Ovary (tissue), 3 donors: ENCODE results near the gene FGGY.

Experiments used
- CTCF ChIP-seq, 3 donors: fragments of 450-650 bp in 2 of 3; fragments of 200-600 bp in 1 of 3; IDR thresholded peaks; one replicate each; pipeline versions ENCODE4 v1.5.1 to v1.8.0; 2016 to 2022; ENCODE audit warnings: antibody characterized with exemption in 3 of 3, mild to moderate bottlenecking in 1 of 3
- POLR2A ChIP-seq: fragments of 450-650 bp; IDR thresholded peaks from one replicate; pipeline ENCODE4 v1.6.1; 2017; ENCODE audit warnings: antibody characterized with exemption, mild to moderate bottlenecking, moderate library complexity
- donor health status: DM: no; HTN: no; CAD: no.

- TF ChIP-seq CTCF (IDR thresholded peaks at IDR 0.05) (no peak), POLR2A (no peak)
Observed at GRCh38 chr1:59485171-59485570, 188.3 kb downstream of the FGGY start.
